IMR-90 (cell line): ENCODE results near the gene FEN1. TPM values are rescaled to one million over a fixed set of nuclear protein-coding genes. Genes with fewer than 3 reads are reported as not detected.

Experiments used
- ATAC-seq: fragments of 200-7000 bp; cut with Tn5 transposase; 2 replicates; pipeline ENCODE4 v1.9.1; 2020; ENCODE audit warnings: low read depth, mild to moderate bottlenecking, moderate library complexity
- BruUV-seq: library from RNA; stranded (reverse); fragments of 400-500 nt; replicated peaks from 2 replicates; lab custom pipeline; 2021; lab: Mats Ljungman, UMichigan
- CTCF ChIA-PET: fragments of 300-600 bp; formaldehyde crosslinking; extraction: SDS; loops from one replicate; lab custom pipeline; 2021; ENCODE audit warnings: antibody characterized with exemption; lab: Yijun Ruan, JAX
- POLR2A ChIA-PET: fragments of 300-600 bp; sonication (Branson Sonifier 250); formaldehyde crosslinking; loops from one replicate; lab custom pipeline; 2022; ENCODE audit warnings: antibody characterized with exemption; ENCODE audit not compliant: unreplicated experiment; lab: Charles Lee
- DNase-seq: peaks from one replicate; pipeline ENCODE4 v3.0.0; 2013
- H2AFZ ChIP-seq: replicated peaks from 2 replicates; pipeline ENCODE3; 2013; ENCODE audit warnings: low read length, mild to moderate bottlenecking; ENCODE audit not compliant: poor library complexity
- H2AK5ac ChIP-seq: 2 replicates; pipeline ENCODE4 v1.6.1; 2013; ENCODE audit warnings: low read depth, low read length, inconsistent platforms
- H2AK9ac ChIP-seq: replicated peaks from 2 replicates; pipeline ENCODE3; 2013; ENCODE audit warnings: mild to moderate bottlenecking, low read depth, low read length, moderate library complexity; ENCODE audit not compliant: poor library complexity
- H2BK120ac ChIP-seq: 2 replicates; pipeline ENCODE4 v1.6.1; 2013; ENCODE audit warnings: low read depth, low read length, inconsistent platforms
- H2BK15ac ChIP-seq: 3 replicates; pipeline ENCODE4 v1.6.1; 2013; ENCODE audit warnings: low read depth, low read length, inconsistent platforms
- H2BK20ac ChIP-seq: 2 replicates; pipeline ENCODE4 v1.6.1; 2013; ENCODE audit warnings: low read depth, mild to moderate bottlenecking, inconsistent platforms, low read length, moderate library complexity
- H2BK5ac ChIP-seq: 2 replicates; pipeline ENCODE4 v1.6.1; 2013; ENCODE audit warnings: mild to moderate bottlenecking, low read depth, low read length, inconsistent platforms; ENCODE audit not compliant: poor library complexity, severe bottlenecking
- H3K14ac ChIP-seq: replicated peaks from 2 replicates; pipeline ENCODE4 v1.6.1; 2013; ENCODE audit warnings: low read depth, low read length, inconsistent platforms
- H3K18ac ChIP-seq: 2 replicates; pipeline ENCODE4 v1.6.1; 2013; ENCODE audit warnings: low read depth, low read length, control low read depth
- H3K23ac ChIP-seq: 2 replicates; pipeline ENCODE4 v1.6.1; 2013; ENCODE audit warnings: low read depth, low read length, inconsistent platforms
- H3K27ac ChIP-seq: 2 replicates; pipeline ENCODE4 v1.5.1; 2013; ENCODE audit warnings: mild to moderate bottlenecking, control low read depth, low read length; ENCODE audit not compliant: insufficient read depth
- H3K27me3 ChIP-seq: 2 replicates; pipeline ENCODE4 v1.6.1; 2013; ENCODE audit warnings: low read length; ENCODE audit not compliant: control insufficient read depth, insufficient read depth
- H3K36me3 ChIP-seq: 2 replicates; pipeline ENCODE4 v1.6.1; 2013; ENCODE audit warnings: low read length, mixed read lengths; ENCODE audit not compliant: control insufficient read depth, insufficient read depth
- H3K4ac ChIP-seq: 2 replicates; pipeline ENCODE4 v1.6.1; 2013; ENCODE audit warnings: low read depth, low read length, inconsistent platforms
- H3K4me1 ChIP-seq: 2 replicates; pipeline ENCODE4 v1.6.1; 2013; ENCODE audit warnings: low read length, mixed read lengths; ENCODE audit not compliant: control insufficient read depth, insufficient read depth
- H3K4me2 ChIP-seq: 2 replicates; pipeline ENCODE4 v1.6.1; 2013; ENCODE audit warnings: low read depth, mild to moderate bottlenecking, control low read depth, low read length, moderate library complexity
- H3K4me3 ChIP-seq: 2 replicates; pipeline ENCODE4 v1.5.1; 2013; ENCODE audit warnings: low read depth, mild to moderate bottlenecking, control low read depth, low read length, moderate library complexity; ENCODE audit not compliant: insufficient read depth
- H3K56ac ChIP-seq: 2 replicates; pipeline ENCODE4 v1.6.1; 2013; ENCODE audit warnings: low read length, inconsistent platforms; ENCODE audit not compliant: insufficient read depth; ENCODE audit errors: extremely low read depth
- H3K79me1 ChIP-seq, 2 experiments: 2 replicates each; pipeline ENCODE4 v1.6.1; 2013; ENCODE audit warnings: low read length in 2 of 2, inconsistent platforms in 1 of 2, low read depth in 1 of 2
- H3K9ac ChIP-seq: 2 replicates; pipeline ENCODE4 v1.6.1; 2013; ENCODE audit warnings: low read depth, low read length, control low read depth
- H3K9me1 ChIP-seq: 2 replicates; pipeline ENCODE4 v1.6.1; 2013; ENCODE audit warnings: low read length, inconsistent platforms; ENCODE audit not compliant: insufficient read depth
- H3K9me3 ChIP-seq: 2 replicates; pipeline ENCODE4 v1.6.1; 2013; ENCODE audit warnings: low read length; ENCODE audit not compliant: control insufficient read depth, insufficient read depth
- H4K20me1 ChIP-seq: 2 replicates; pipeline ENCODE4 v1.6.1; 2013; ENCODE audit warnings: low read length, inconsistent platforms; ENCODE audit not compliant: insufficient read depth
- H4K5ac ChIP-seq: 2 replicates; pipeline ENCODE4 v1.6.1; 2013; ENCODE audit warnings: mild to moderate bottlenecking, low read depth, low read length, control low read depth
- H4K8ac ChIP-seq, 2 experiments: 2 replicates each; pipeline ENCODE4 v1.6.1; 2013; ENCODE audit warnings: low read depth in 2 of 2, low read length in 2 of 2, control low read depth in 1 of 2, inconsistent platforms in 1 of 2
- H4K91ac ChIP-seq: 2 replicates; pipeline ENCODE4 v1.6.1; 2013; ENCODE audit warnings: low read depth, low read length, inconsistent platforms; ENCODE audit not compliant: insufficient read depth
- FOS ChIP-seq: fragments of 150-350 bp; IDR thresholded peaks from 2 replicates; pipeline ENCODE4 v1.6.1; 2016; ENCODE audit warnings: low read depth, low read length
- MAFK ChIP-seq: IDR thresholded peaks from 2 replicates; pipeline ENCODE4 v1.6.1; 2012; ENCODE audit warnings: low read depth, low read length, improper control_type of control experiment
- MAZ ChIP-seq: IDR thresholded peaks from 2 replicates; pipeline ENCODE4 v1.6.1; 2012; ENCODE audit warnings: low read depth, mild to moderate bottlenecking, low read length, improper control_type of control experiment, moderate library complexity, borderline replicate concordance
- NFE2L2 ChIP-seq: fragments of 150-350 bp; IDR thresholded peaks from 2 replicates; pipeline ENCODE4 v1.6.1; 2016; ENCODE audit warnings: low read depth, mild to moderate bottlenecking, low read length
- POLR2A ChIP-seq: IDR thresholded peaks from 2 replicates; pipeline ENCODE4 v1.6.1; 2012; ENCODE audit warnings: mild to moderate bottlenecking, low read depth, low read length
- RCOR1 ChIP-seq: IDR thresholded peaks from 2 replicates; pipeline ENCODE4 v1.6.1; 2012; ENCODE audit warnings: mild to moderate bottlenecking, low read length, improper control_type of control experiment; ENCODE audit not compliant: insufficient replicate concordance
- RFX5 ChIP-seq: IDR thresholded peaks from 2 replicates; pipeline ENCODE4 v1.8.0; 2012; ENCODE audit warnings: low read depth, mild to moderate bottlenecking, low read length, moderate library complexity
- WGBS, 2 experiments: methylation state at CpG; one replicate each; pipeline versions ENCODE4 v1.1.5 to v1.1.7; 2013; ENCODE audit warnings: missing lambda C conversion rate in 2 of 2; ENCODE audit not compliant: insufficient read length in 1 of 2; ENCODE audit errors: extremely low coverage in 2 of 2; 5-methylcytosine and 5-hydroxymethylcytosine counted together
- dilution Hi-C: fragments of 300-500 bp; cut with HindIII; formaldehyde crosslinking; loops from one replicate; pipeline ENCODE4 v1.14.3; 2018; ENCODE audit warnings: low sequenced_read_pairs; ENCODE audit not compliant: unreplicated experiment
- in situ Hi-C: fragments of 300-500 bp; cut with MboI; formaldehyde crosslinking; loops from 3 replicates; pipeline ENCODE4 v1.14.3; 2019; ENCODE audit warnings: low sequenced_read_pairs, inconsistent platforms, mixed read lengths
- intact Hi-C: fragments of 100-400 bp; cut with micrococcal nuclease; formaldehyde crosslinking; loops from 2 replicates; pipeline ENCODE4 v1.10.0; 2022
- polyA plus RNA-seq, 3 experiments: library from polyadenylated mRNA; depleted of rRNA; stranded (reverse); fragments of >200 nt; gene quantifications; 2 replicates each; pipeline ENCODE4 v1.2.3, GENCODE V29; 2012; ENCODE audit warnings: low replicate concordance in 1 of 3
- total RNA-seq: library from RNA; depleted of rRNA; stranded (reverse); fragments of >200 nt; gene quantifications from 2 replicates; pipeline ENCODE4 v1.2.3, GENCODE V29; 2012
- TF ChIP-seq, protein P1 (sequence below): conservative IDR thresholded peaks from 2 replicates; pipeline ENCODE4 v1.5.1; 2012; ENCODE audit warnings: mild to moderate bottlenecking, low read depth, low read length, improper control_type of control experiment

Gene FEN1
- total and polyA plus RNA-seq, 2 of the 4 experiments (the other 2 are of a cell fraction), result 23.0 to 41.9 TPM

DNA sequence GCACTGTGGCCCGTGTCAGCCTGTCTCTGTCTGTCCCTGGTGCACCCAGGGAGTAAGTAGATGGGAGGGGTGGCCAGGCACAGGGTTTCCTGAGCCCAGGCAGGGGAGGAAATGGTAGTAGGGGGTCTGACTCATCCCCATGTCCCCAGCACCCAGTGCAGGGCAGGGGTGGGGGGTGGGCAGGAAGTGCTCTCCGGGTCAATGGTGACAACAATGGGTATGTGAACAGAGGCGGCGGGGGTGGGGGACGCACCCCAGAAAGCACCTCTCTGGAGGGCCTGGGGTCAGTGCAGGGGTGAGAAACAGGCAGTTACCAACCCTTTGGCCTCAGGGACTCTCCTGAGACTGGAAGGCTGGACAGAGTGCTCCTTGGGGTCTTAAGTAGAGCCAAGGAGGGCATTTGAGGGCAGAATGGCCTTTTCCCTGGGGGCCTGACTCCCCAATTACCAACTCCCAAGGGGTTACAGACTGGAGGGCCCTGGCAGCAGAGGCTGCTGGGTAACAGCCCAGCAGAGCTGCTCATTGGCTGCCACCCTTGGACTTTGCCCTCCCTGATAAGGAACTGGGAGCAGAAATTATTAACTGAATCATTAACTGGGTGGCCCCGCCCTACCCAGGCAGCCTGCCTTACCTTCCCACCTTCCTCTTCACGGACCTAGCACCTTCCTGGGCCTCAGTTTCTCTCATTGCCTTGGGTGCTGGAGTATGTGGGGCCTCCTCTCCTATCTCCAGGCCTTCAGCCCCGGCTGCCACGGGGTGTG, 36.1 kb upstream of the FEN1 start:
- no peak for ATAC-seq

More for the DNA sequence above, 36.1 kb upstream of the FEN1 start:
- Histone ChIP-seq H2AK9ac (peak overlapping the region; percentile 90), H3K9me1 (no peaks in the 10 kb centered on the region), H2BK5ac (peak overlapping the region; percentile 42), H3K9me3 (no peaks in the 10 kb centered on the region), H3K79me1 (0 out of 4 replicates have a peak, but pooled peaks cover 0 to 3% of the 10 kb centered on the region in 2 experiments), H2BK20ac (peak overlapping the region; percentile 72; the same call in 1 of the 2 replicates), H3K4ac (peak overlapping the region; percentile 54; the same call in 1 of the 2 replicates), H3K14ac (peak overlapping the region; percentile 51; the same call in 1 of the 2 replicates), H4K20me1 (no peaks in the 10 kb centered on the region), H2AFZ (peak overlapping the region; percentile 75), H3K9ac (peak overlapping the region; percentile 25; the same call in 1 of the 2 replicates), H3K27me3 (peaks cover 3% of the 10 kb centered on the region; the same call in 1 of the 2 replicates), H4K91ac (peak overlapping the region; percentile 76), H2AK5ac (peak overlapping the region; percentile 82; the same call in 1 of the 2 replicates), H4K8ac (peak overlapping the region; percentile 66 to 81; a peak in 3 of 4 replicates), H3K36me3 (no peaks in the 10 kb centered on the region), H3K4me3 (no peak overlapping the region), H3K18ac (no peak overlapping the region), H2BK120ac (peak overlapping the region; percentile 74), H3K4me2 (no peak overlapping the region), H3K27ac (no peak overlapping the region; the same call in 1 of the 2 replicates), H3K23ac (no peak overlapping the region), H4K5ac (peak overlapping the region; percentile 61; the same call in 1 of the 2 replicates), H3K4me1 (peaks cover 15% of the 10 kb centered on the region), H2BK15ac (peak overlapping the region; percentile 45; the same call in 1 of the 3 replicates), H3K56ac (no peak overlapping the region)
- WGBS, 2 experiments, result no CpG with 5 or more reads among the region's 9 CpGs
- CTCF ChIA-PET, result no interaction called here
- dilution Hi-C loops (no loop called here), in situ Hi-C loops (no loop called here), intact Hi-C loops (no loop called here)
- BruUV-seq, result no TSS peak
- POLR2A ChIA-PET, result no interaction called here
- no peak for TF ChIP-seq MAFK
- TF ChIP-seq NFE2L2, result no peak
- 0 out of 2 replicates have a peak, but pooled peaks have one; percentile 31 for TF ChIP-seq FOS
- TF ChIP-seq RFX5, result no peak
- no peak for TF ChIP-seq MAZ
- no peak for TF ChIP-seq POLR2A
- no peak for TF ChIP-seq RCOR1
- TF ChIP-seq, protein P1, sequence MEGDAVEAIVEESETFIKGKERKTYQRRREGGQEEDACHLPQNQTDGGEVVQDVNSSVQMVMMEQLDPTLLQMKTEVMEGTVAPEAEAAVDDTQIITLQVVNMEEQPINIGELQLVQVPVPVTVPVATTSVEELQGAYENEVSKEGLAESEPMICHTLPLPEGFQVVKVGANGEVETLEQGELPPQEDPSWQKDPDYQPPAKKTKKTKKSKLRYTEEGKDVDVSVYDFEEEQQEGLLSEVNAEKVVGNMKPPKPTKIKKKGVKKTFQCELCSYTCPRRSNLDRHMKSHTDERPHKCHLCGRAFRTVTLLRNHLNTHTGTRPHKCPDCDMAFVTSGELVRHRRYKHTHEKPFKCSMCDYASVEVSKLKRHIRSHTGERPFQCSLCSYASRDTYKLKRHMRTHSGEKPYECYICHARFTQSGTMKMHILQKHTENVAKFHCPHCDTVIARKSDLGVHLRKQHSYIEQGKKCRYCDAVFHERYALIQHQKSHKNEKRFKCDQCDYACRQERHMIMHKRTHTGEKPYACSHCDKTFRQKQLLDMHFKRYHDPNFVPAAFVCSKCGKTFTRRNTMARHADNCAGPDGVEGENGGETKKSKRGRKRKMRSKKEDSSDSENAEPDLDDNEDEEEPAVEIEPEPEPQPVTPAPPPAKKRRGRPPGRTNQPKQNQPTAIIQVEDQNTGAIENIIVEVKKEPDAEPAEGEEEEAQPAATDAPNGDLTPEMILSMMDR, result no peak
- peak; percentile 50 for DNase-seq
